Glomerular endothelial cell (primary cell): ENCODE measurements around the gene SLC17A8. TPM values are rescaled to one million over a fixed set of nuclear protein-coding genes. Genes with fewer than 3 reads are reported as not detected.
"Not testable (repeated sequence)": the region's sequence is repeated elsewhere in the genome, so short reads cannot be mapped to it uniquely, and the experiment has no call there.

ENCODE experiments used
- DNase-seq: peaks from one replicate; pipeline ENCODE4 v3.0.0-alpha.2; 2011; ENCODE audit warnings: low read depth, low spot score; ENCODE audit errors: extremely low read depth
- total RNA-seq: library from RNA; depleted of rRNA; stranded (reverse); fragments of >200 nt; gene quantifications from 2 replicates; pipeline ENCODE4 v1.2.3, GENCODE V29; 2015

The SLC17A8 gene
- total RNA-seq, 1 donor from 2014 or later = not detected

GRCh38 chr12:100422646-100423045, 65.8 kb downstream of the SLC17A8 start:
- no peak for DNase-seq

GRCh38 chr12:100426145-100426544, 69.3 kb downstream of the SLC17A8 start:
- DNase-seq = no peak

- DNase-seq = no peak
These were observed 70.2 kb downstream of the SLC17A8 start for GRCh38 chr12:100427078-100427477.

- DNase-seq = not testable (repeated sequence)
These were observed 73.4 kb downstream of the SLC17A8 start for GRCh38 chr12:100430251-100430650.

- DNase-seq = no peak
These were observed 76.8 kb downstream of the SLC17A8 start for GRCh38 chr12:100433701-100434100.

- no peak for DNase-seq
These were observed 77.3 kb downstream of the SLC17A8 start for GRCh38 chr12:100434177-100434576.

- no peak for DNase-seq
These were observed 79.1 kb downstream of the SLC17A8 start for GRCh38 chr12:100435957-100436356.

- DNase-seq = no peak
These were observed 80.4 kb downstream of the SLC17A8 start for GRCh38 chr12:100437038-100437841.

GRCh38 chr12:100439797-100440196, 82.9 kb downstream of the SLC17A8 start:
- DNase-seq = no peak

- no peak for DNase-seq
These were observed 85.5 kb downstream of the SLC17A8 start for GRCh38 chr12:100442403-100442802.

GRCh38 chr12:100443434-100443833, 86.6 kb downstream of the SLC17A8 start:
- no peak for DNase-seq

GRCh38 chr12:100445081-100445481, 88.2 kb downstream of the SLC17A8 start:
- DNase-seq = no peak

- DNase-seq = no peak
These were observed 90.5 kb downstream of the SLC17A8 start for GRCh38 chr12:100447381-100447780.

GRCh38 chr12:100448656-100449055, 91.8 kb downstream of the SLC17A8 start:
- no peak for DNase-seq

GRCh38 chr12:100450735-100451134, 93.9 kb downstream of the SLC17A8 start:
- DNase-seq = no peak

GRCh38 chr12:100453951-100454350, 97.1 kb downstream of the SLC17A8 start:
- DNase-seq = no peak

GRCh38 chr12:100455896-100456295, 99.0 kb downstream of the SLC17A8 start:
- no peak for DNase-seq

- DNase-seq = no peak
These were observed 101.3 kb downstream of the SLC17A8 start for GRCh38 chr12:100458191-100458590.

- no peak for DNase-seq
These were observed 103.8 kb downstream of the SLC17A8 start for GRCh38 chr12:100460702-100461101.

GRCh38 chr12:100461330-100461973, 104.6 kb downstream of the SLC17A8 start:
- DNase-seq = no peak

GRCh38 chr12:100463661-100464060, 106.8 kb downstream of the SLC17A8 start:
- DNase-seq = no peak

- no peak for DNase-seq
These were observed 107.7 kb downstream of the SLC17A8 start for GRCh38 chr12:100464529-100464928.
